Measurements from ENCODE around the gene PIANP.
"Not testable (repeated sequence)": the region's sequence is repeated elsewhere in the genome, so short reads cannot be mapped to it uniquely, and the experiment has no call there.

The PIANP gene, protein sequence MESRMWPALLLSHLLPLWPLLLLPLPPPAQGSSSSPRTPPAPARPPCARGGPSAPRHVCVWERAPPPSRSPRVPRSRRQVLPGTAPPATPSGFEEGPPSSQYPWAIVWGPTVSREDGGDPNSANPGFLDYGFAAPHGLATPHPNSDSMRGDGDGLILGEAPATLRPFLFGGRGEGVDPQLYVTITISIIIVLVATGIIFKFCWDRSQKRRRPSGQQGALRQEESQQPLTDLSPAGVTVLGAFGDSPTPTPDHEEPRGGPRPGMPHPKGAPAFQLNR

DNA sequence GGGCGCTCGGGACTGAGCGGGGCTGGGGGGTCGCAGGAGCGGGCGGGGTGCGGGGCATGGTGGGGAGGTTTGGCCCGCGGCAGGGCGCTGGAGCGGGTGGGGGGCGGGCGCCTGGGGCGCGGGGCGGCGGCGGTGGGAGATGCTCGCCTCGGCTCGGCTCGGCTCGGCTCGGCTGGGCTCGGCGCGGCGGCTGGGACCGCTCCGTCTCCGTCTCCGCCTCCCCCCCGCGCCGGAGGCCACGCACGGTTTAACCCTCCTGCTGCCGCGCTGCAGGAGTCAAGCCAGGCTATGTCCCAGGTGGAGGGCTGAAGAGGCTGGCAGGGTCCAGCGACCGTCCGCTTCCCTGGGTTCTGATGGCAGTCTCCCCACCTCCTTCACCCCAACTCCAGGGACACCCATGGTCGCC, at the start of gene PIANP:
PIANP (minus strand) TSS at position 170 of the 406 bp plus-strand sequence. CDS start 2,754 bp downstream, outside the sequence.
- DNase-seq (ENCODE audit: low spot score): no peak

DNA sequence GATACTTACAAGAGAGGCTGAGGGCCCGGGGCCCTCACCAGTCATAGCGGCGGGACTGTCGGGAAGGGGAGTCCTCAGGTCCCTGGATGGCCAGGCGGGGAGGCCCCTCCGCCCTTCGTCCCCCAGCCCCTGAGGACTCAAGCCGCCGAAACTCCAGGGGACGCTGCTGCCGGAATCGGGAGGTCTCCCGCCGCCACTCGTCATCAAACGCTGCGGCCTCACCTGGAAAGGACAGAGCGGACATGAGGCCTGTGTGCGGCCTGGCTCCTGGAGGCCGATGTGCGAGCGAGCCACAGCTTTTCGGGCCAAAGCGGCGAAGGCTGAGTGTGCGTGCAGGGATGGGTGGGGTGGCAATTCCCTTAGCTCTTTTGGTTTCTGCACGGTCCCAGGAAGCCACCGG, 48.1 kb upstream of the PIANP start:
- no peak for DNase-seq (ENCODE audit: low spot score)

DNA sequence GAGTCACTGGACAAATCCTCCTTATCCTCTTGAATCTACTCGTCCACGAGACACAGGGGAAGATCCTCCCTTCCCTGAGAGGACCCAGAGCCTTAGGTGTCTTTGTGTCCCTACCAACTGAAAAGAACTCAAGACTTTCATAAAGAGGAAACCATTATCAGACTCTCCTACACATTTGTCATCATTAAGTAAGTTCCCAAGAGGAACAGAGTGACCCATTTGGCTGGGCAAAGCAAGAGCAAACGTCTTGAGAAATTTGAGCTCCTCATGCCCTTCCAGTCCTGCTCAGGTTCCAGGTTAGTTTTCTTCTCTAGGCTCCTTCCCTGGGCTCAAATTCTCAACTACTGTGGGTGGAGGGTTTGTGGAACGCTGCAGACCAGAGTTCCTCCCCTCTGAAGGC, 46.6 kb upstream of the PIANP start:
- no peak for DNase-seq (ENCODE audit: low spot score)

DNA sequence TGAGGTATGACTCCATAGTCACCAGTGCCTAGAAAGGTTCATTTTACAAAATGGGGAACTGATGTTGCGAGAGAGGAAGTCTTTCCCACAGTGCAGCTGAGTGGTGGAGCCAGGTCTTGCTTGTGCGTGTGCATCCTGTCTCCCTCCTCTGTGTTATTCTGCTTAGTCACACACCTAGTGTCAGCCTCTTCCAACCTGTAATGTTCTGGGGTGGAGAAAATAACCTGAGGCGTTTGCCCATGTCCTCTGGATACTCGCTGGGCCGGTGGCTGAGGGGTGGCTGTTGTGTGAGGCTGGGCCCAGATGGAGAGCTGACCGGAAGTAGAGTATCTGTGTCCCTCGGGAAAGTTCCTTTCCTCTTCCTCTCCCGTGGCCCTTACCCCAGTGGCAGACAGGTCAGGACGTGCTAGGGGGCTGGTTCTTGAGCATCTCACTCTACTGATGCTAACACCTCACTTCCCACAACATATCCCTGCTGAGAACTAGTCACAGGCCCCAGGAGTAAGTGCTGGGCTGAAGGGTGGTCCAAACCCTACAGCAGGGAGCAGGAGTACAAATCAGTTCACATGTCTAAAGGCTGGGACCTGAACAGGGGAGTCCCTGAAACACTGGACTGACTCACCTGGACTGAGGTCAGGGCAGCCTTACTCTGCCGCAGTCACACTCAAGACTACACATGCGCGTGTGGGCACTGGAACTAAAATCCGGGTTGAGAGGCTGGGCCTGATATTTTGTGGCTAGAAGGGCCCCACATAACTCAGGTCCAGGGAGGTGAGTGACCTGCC, 45.3 kb upstream of the PIANP start:
- DNase-seq (ENCODE audit: low spot score): no peak

DNA sequence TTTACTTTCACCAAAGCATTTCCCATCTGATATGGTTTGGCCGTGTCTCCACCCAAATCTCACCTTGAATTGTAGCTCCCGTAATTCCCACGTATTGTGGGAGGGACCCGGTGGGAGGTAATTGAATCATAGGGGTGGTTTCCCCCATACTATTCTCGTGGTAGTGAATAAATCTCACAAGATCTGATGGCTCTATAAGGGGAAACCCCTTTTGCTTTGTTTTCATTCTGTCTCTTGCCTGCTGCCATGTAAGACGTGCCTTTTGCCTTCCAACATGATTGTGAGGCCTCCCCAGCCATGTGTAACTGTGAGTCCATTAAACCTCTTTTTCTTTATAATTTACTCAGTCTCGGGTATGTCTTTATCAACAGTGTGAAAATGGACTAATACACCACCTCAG, 42.7 kb upstream of the PIANP start:
- not testable (repeated sequence) for DNase-seq (ENCODE audit: low spot score)

DNA sequence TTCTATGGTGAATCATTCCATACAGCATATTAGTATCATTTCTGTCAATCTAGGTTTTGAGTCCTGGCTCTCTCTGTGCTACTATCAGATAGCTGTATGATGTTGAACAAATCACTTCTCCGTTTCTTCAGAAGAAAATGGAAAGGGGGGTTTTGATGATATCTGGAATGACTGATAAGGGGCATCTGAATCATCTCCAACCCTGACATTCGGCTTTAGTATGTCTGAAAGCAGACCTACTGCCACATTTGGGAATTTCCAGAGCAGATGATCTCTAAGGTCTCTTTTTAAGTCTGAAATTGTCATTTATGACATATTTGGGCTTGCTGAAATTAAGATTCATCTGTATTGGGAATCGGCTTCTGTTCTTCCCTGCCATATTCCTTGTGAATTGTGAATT, 42.2 kb upstream of the PIANP start:
- DNase-seq (ENCODE audit: low spot score): no peak

DNA sequence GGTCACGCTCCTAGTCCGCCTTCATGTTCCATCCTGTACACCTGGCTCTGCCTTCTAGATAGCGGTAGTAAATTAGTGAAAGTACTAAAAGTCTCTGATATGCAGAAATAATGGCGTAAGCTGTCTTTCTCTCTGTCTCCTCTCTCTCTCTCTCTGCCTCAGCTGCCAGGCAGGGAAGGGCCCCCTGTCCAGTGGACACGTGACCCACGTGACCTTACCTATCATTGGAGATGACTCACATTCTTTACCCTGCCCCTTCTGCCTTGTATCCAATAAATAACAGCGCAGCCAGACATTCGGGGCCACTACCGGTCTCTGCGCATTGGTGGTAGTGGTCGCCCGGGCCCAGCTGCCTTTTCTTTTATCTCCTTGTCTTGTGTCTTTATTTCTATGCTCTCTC, 41.5 kb upstream of the PIANP start:
- DNase-seq (ENCODE audit: low spot score): not testable (repeated sequence)

DNA sequence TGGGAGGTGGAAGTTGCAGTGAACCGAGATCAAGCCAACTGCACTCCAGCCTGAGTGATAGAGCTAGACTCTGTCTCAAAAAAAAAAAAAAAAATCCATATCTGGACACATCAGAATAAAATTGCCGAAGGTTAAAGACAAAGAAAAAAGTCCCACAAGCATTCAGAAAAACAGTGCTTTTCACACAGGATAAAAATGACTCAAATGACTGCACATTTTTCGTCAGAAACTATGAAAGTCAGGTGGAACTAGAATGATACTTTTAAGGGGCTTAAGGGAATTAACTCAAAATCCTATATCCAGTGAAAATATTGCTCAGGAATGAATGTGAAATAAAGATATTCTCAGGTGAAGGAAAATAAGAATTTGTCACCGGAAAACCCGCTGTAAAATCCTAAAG, 36.1 kb upstream of the PIANP start:
- no peak for DNase-seq (ENCODE audit: low spot score)

DNA sequence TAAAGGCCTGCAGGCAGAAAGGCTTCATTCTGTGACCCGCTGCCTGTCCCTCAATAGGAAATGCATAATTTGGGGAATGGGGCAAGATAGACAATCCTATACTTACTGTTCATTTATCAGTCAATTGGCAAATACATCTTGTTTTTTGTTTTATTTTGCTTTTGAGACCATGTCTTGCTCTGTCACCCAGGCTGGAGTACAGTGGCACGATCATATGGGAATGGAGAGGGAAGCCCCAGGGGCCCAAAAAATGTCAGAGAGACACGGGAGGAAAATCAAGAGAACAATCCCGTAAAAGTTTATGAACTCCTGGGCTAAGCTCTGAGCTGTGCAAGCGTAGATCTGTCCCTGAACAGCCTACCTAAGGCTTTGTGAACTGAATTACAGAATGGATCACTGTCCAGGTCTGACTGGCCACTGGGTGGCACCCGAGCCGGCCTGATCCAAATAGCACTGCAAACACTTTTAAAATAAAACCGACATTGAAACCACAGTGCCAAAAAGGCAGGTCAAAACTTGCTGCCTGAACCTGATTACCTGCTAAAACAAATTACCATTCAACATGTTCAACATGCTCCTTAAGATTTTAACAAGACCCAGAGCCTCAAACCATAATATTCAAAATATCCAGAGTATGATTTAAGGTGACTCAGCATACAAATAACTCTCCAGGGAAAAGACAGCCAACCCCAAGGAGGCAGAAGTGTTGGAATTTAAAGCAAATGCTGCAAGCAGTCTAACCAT, 35.0 kb upstream of the PIANP start:
- DNase-seq (ENCODE audit: low spot score): peak; percentile 60

DNA sequence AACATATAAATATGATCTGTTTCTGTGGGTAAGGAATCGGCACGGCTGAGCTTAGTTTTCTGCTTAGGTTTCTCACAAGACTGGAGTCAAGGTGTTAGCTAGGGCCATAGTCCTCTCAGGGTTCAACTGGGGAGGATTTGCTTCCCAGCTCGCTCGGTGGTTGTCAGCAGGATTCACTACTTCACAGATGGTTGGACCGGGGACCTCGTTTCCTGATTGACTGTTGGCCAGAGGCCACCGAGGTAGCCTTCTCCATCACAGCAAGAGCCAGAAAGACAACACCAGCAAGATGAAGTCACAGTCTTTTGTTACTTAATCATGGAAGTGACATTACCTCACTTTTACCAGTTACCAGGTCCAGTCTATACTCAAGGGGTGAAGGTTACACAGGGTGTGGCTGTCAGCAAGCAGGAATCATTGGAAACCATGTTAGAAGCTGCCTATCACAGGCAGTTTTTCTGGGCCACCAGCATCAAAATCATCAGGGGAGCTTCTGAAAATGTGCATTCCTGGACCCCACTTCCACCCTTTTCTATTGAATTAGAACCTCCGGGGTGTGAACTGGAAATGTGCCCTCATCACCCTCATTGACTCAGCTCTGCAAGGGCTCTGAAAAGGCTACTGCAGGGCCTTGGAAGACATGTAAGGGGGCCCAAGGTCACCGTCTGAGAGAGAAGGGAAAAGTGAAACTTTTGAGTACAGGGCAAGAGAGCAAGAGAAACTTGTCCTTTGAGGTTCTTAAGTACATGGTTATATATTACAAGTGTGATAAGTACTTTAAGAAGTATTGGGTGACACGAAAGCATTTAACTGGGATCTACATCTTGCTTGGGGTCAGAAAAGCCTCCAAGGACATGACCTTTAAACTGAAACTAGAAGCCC, 34.1 kb upstream of the PIANP start:
- DNase-seq (ENCODE audit: low spot score): no peak

DNA sequence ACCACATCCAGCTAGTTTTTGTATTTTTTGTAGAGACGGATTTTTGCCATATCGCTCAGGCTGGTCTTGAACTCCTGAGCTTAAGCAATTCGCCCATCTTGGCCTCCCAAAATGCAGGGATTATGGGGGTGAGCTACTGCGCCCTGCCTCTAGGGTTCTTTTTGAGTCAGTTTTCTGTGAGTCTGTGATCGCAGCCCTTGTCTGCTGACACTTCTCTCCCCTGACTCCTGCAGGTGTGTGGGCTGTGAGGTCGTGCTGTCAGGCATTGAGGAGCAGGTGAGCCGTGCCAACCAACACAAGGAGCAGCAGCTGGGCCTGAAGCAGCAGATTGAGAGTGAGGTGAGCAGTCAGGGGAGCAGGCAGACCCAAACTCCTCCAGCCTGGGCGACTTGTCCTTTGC, 29.6 kb upstream of the PIANP start:
- no peak for DNase-seq (ENCODE audit: low spot score)

DNA sequence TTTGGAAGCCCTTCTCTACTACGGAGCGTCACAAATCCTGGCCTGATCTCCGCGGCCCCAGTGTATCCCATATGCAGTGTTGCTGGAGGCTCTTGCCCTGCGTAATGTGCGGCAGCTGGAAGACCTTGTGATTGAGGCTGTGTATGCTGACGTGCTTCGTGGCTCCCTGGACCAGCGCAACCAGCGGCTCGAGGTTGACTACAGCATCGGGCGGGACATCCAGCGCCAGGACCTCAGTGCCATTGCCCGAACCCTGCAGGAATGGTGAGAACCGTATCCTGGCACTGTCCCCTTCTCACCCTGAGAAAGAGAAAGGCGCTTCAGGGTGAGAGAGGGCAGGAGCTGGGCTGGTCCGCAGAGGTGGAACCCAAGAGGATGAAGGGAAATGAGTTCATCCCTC, 28.6 kb upstream of the PIANP start:
- DNase-seq (ENCODE audit: low spot score): no peak

DNA sequence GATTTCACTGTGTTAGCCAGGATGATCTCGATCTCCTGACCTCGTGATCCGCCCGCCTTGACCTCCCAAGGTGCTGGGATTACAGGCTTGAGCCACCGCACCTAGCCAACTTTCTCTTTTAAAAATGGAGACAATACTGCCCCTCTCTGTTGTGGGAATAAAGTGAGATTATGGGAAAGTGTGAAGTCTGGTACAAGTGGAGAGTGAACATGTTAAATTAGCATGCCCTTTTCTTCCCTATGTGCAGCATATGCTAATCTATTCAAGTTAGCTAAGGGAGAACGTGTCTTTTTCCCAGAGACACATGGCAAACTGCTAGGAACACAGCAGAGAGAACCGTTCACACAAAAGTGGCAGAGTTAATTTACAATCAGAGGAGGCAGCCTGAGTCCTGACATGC, 24.7 kb upstream of the PIANP start:
- DNase-seq (ENCODE audit: low spot score): no peak

DNA sequence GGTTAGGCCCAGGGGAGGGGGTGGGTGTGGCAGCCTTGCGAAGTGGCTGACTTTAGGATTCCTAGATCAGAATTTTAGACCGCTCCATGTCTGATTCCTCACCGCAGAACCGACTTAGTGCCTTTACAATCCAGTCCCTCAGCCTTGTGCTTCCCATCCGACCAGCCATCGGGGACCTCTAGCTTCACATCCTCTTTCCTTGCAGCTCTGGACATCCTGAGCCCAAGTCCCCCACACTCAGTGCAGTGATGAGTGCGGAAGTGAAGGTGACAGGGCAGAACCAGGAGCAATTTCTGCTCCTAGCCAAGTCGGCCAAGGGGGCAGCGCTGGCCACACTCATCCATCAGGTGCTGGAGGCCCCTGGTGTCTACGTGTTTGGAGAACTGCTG, 23.8 kb upstream of the PIANP start:
- DNase-seq (ENCODE audit: low spot score): peak; percentile 21

DNA sequence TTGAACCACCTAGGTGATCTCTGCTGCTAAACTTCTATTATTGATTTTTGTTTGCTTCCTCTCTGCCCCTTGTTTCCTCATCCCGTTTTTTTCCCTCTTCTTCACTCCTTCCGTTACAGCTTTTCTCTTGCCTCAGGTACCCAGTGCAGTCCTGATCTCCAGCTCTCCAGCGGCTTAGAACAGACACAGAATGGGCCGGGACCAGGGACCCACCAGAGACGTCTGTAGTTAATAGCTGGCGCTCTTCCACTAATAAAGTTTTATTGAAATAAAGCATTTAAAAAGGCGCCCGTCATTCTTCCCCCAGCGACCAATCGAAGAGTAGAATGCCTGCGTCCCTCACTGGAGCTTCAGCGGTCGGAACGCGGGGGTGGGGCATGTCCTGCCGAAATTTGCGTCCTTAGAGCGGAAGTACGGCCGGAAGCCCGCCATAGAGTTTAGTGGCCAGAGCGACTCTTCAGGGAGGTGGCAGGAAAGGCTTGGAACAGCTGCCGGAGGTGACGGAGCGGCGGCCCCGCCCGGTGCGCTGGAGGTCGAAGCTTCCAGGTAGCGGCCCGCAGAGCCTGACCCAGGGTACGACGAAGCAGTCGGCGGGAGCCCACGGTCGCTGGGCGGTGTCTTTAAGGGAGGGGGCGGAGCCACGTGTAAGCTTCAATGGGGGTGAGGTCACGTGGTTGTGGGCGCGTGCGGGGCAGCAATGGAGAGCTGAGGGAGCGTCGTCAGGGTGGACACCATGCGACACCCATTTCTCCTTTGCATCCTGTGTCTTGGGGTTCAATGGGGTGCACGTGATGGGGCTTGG, 23.2 kb upstream of the PIANP start, which contains the start of gene COPS7A:
COPS7A (plus strand) TSS at position 440 of the 802 bp plus-strand sequence. CDS start 611 bp downstream, outside the sequence.
- DNase-seq (ENCODE audit: low spot score): peak; percentile 100

DNA sequence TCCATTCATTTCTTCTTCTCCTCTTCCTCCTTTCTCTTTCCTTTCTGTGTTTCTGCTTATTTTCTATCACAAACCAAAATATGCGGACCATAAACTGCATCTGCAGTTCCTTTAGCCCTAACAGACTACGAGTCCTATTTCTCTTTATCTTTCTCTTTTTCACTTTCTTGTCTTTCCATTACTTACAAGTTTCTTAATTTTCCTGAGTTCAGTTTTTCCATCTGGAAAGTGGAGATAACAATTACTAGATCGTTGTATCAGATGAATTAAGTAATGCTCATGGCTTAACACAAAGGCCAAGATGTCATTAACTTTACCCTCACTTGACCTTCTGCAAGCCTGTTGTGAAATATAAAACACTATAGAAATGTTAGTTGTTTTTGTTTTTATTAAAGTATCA, 22.2 kb upstream of the PIANP start:
- DNase-seq (ENCODE audit: low spot score): no peak

DNA sequence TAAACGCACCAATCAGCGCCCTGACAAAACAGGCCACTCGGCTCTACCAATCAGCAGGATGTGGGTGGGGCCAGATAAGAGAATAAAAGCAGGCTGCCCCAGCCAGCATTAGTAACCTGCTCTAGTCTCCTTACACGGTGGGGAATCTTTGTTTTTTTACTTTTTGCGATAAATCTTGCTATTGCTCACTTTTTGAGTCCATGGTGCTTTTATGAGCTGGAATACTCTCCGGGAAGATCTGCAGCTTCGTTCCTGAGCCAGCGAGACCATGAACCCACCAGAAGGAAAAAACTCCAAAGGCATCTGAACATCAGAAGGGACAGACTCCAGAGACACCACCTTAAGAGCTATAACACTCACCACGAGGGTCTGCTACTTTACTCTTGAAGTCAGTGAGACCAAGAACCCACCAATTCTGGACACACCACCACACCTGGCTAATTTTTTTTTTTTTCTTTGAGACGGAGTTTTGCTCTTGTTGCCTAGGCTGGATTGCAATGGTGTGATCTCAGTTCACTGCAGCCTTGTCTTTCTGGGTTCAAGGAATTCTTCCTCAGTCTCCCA, 16.3 kb upstream of the PIANP start:
- DNase-seq (ENCODE audit: low spot score): no peak

DNA sequence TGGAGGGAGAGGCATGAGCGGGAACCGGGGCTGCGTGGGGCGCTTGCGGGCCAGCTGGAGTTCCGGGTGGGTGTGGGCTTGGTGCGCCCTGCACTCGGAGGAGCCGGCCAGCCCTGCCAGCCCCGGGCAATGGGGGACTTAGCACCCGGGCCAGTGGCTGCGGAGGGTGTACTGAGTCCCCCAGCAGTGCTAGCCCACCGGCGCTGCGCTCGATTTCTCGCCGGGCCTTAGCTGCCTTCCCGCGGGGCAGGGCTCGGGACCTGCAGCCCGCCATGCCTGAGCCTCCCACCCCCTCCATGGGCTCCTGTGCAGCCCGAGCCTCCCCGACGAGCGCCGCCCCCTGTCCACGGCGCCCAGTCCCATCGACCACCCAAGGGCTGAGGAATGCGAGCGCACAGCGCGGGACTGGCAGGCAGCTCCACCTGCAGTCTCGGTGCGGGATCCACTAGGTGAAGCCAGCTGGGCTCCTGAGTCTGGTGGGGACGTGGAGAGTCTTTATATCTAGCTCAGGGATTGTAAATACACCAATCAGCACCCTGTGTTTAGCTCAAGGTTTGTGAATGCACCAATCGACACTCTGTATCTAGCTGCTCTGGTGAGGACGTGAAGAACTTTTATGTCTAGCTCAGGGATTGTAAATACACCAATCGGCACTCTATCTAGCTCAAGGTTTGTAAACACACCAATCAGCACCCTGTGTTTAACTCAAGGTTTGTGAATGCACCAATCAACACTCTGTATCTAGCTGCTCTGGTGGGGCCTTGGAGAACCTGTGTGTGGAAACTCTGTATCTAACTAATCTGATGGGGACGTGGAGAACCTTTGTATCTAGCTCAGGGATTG, 15.6 kb upstream of the PIANP start:
- not testable (repeated sequence) for DNase-seq (ENCODE audit: low spot score)

DNA sequence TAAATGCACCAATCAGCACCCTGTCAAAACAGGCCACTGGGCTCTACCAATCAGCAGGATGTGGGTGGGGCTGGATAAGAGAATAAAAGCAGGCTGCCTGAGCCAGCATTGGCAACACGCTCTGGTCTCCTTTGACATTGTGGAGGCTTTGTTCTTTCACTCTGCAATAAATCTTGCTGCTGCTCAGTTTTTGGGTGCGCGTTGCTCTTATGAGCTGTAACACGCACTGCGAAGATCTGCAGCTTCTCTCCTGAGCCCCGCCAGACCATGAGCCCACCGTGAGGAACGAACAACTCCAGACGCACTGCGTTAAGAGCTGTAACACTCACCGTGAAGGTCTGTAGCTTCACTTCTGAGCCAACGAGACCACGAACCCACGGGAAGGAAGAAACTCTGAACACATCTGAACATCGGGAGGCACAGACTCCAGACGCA, 8.4 kb upstream of the PIANP start:
- no peak for DNase-seq (ENCODE audit: low spot score)

DNA sequence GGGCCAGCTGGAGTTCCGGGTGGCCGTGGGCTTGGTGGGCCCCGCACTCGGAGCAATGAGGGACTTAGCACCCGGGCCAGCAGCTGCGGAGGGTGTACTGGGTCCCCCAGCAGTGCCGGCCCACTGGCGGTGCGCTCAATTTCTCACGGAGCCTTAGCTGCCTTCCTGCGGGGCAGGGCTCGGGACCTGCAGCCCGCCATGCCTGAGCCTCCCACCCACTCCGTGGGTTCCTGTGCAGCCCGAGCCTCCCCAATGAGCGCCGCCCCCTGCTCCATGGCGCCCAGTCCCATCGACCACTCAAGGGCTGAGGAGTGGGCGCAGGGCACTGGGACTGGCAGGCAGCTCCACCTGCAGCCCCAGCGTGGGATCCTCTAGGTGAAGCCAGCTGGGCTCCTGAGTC, 7.7 kb upstream of the PIANP start:
- DNase-seq (ENCODE audit: low spot score): not testable (repeated sequence)

Data from LoVo (cell line).